GM21447 (cell line): ENCODE data around the gene NANP.

Experiments used
- ATAC-seq: cut with Tn5 transposase; IDR thresholded peaks from one replicate; pipeline ENCODE4 v1.9.1; 2021; ENCODE audit not compliant: unreplicated experiment

The NANP gene

GRCh38 chr20:25571817-25572216, 52.0 kb downstream of the NANP start:
- no peak for ATAC-seq

- no peak for ATAC-seq
Measured at GRCh38 chr20:25571240-25571639, 52.6 kb downstream of the NANP start.

- no peak for ATAC-seq
Measured at GRCh38 chr20:25570148-25570530, 53.7 kb downstream of the NANP start.

- no peak for ATAC-seq
Measured at GRCh38 chr20:25567286-25567685, 56.5 kb downstream of the NANP start.

DNA sequence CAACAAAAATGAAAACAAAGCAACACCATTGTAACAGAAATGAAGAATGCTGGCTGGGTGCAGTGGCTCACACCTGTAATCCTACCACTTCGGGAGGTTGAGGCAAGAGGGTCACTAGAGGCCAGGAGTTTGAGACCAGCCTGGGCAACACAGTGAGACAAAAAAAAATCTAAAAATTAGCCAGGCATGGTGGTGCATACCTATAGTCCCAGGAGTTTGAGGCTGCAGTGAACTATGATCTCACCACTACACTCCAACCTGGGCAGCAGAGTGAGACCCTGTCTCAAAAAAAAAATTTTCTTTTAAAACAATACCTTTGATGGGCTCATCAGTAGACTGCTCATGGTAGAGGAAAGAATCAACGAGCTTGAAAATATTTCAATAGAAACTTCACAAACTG, 57.0 kb downstream of the NANP start:
- no peak for ATAC-seq

DNA sequence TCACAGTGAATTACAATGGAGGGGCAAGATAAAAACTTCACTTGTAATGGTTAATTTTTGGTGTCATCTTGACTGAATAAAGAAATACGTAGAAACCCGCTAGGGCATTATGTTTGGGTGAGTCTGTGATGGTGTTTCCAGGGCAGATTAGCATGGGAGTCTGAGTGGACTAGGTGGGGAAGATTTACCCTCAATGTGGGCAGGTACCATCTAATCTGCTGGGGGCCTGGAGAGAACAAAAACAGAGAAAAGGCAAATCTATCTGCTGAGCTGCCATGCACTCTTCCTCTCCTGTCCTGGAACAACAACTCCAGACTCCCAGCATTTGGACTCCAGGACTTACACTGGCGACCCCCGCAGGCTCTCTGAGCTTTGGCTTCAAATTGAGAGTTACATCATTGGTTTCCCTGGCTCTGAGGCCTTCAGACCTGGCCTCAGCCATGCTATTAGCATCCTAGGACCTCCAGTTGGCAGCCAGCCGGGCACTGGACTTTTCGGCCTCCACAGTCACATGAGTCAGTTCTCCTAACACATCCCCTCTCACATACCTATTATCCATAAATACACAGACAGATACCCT, 58.1 kb downstream of the NANP start:
- ATAC-seq = no peak

GRCh38 chr20:25563876-25564275, 59.9 kb downstream of the NANP start:
- no peak for ATAC-seq

GRCh38 chr20:25563362-25563761, 60.5 kb downstream of the NANP start:
- ATAC-seq = no peak
